ENCODE data around the gene HECW1. TPM values are rescaled to one million over a fixed set of nuclear protein-coding genes. Genes with fewer than 3 reads are reported as not detected.

Gene HECW1
- total RNA-seq, 4 donors from 2014 or later = 1.2 to 3.9 (median 2.0) TPM

GRCh38 chr7:43394441-43395130 is 282.1 kb downstream of the HECW1 start:
- Histone ChIP-seq H3K4me1 (no peaks in the 10 kb centered on the region), H3K36me3 (no peaks in the 10 kb centered on the region), H3K4me3 (no peak overlapping the region), H3K27ac (no peak overlapping the region), H3K9me3 (no peaks in the 10 kb centered on the region), H3K27me3 (no peaks in the 10 kb centered on the region)
- intact Hi-C loops (cut with DNase I; ENCODE audit: low total_unique reads) (no loop called here), in situ Hi-C loops (cut with MboI; ENCODE audit: low sequenced_read_pairs in 4 of 4) (no loop called here)
- ATAC-seq (no peak), DNase-seq (no peak)
- TF ChIP-seq CTCF (IDR thresholded peaks at IDR 0.05 in 4 of 5, conservative IDR thresholded peaks at IDR 0.05 in 1 of 5) (no peak), POLR2A (IDR thresholded peaks at IDR 0.05) (no peak)

- in situ Hi-C loops (cut with MboI; ENCODE audit: low sequenced_read_pairs in 4 of 4) (no loop called here), intact Hi-C loops (cut with DNase I; ENCODE audit: low total_unique reads) (no loop called here)
- TF ChIP-seq POLR2A (IDR thresholded peaks at IDR 0.05) = no peak
- no peak for TF ChIP-seq CTCF (IDR thresholded peaks at IDR 0.05 in 4 of 5, conservative IDR thresholded peaks at IDR 0.05 in 1 of 5)
- DNase-seq (no peak), ATAC-seq (no peak)
- Histone ChIP-seq H3K4me3 (no peak overlapping the region), H3K4me1 (no peaks in the 10 kb centered on the region), H3K36me3 (no peaks in the 10 kb centered on the region), H3K27ac (no peak overlapping the region), H3K27me3 (no peaks in the 10 kb centered on the region), H3K9me3 (no peaks in the 10 kb centered on the region)
Measured at GRCh38 chr7:43395351-43395750, 282.9 kb downstream of the HECW1 start.

- Histone ChIP-seq H3K9me3 (no peaks in the 10 kb centered on the region), H3K27me3 (no peaks in the 10 kb centered on the region), H3K4me3 (no peak overlapping the region), H3K36me3 (no peaks in the 10 kb centered on the region), H3K27ac (no peak overlapping the region), H3K4me1 (no peaks in the 10 kb centered on the region)
- TF ChIP-seq POLR2A (IDR thresholded peaks at IDR 0.05) (no peak), CTCF (IDR thresholded peaks at IDR 0.05 in 4 of 5, conservative IDR thresholded peaks at IDR 0.05 in 1 of 5) (no peak)
- intact Hi-C loops (cut with DNase I; ENCODE audit: low total_unique reads) = no loop called here
- in situ Hi-C loops (cut with MboI; ENCODE audit: low sequenced_read_pairs in 4 of 4) = no loop called here
- ATAC-seq = no peak
- DNase-seq = no peak
Measured at GRCh38 chr7:43396187-43396740, 283.8 kb downstream of the HECW1 start.

GRCh38 chr7:43398831-43399230 is 286.4 kb downstream of the HECW1 start:
- no peak for TF ChIP-seq CTCF (IDR thresholded peaks at IDR 0.05 in 4 of 5, conservative IDR thresholded peaks at IDR 0.05 in 1 of 5)
- no peak for TF ChIP-seq POLR2A (IDR thresholded peaks at IDR 0.05)
- no peak overlapping the region for H3K27ac ChIP-seq
- no peaks in the 10 kb centered on the region for H3K9me3 ChIP-seq
- no peaks in the 10 kb centered on the region for H3K4me1 ChIP-seq
- ATAC-seq (no peak), DNase-seq (no peak)
- in situ Hi-C loops (cut with MboI; ENCODE audit: low sequenced_read_pairs in 4 of 4) (no loop called here), intact Hi-C loops (cut with DNase I; ENCODE audit: low total_unique reads) (no loop called here)
- no peak overlapping the region for H3K4me3 ChIP-seq
- H3K27me3 ChIP-seq = no peaks in the 10 kb centered on the region
- no peaks in the 10 kb centered on the region for H3K36me3 ChIP-seq
